ENCODE measurements around the gene KLHL22.
"Not testable (repeated sequence)": the region's sequence is repeated elsewhere in the genome, so short reads cannot be mapped to it uniquely, and the experiment has no call there.

The KLHL22 gene

DNA sequence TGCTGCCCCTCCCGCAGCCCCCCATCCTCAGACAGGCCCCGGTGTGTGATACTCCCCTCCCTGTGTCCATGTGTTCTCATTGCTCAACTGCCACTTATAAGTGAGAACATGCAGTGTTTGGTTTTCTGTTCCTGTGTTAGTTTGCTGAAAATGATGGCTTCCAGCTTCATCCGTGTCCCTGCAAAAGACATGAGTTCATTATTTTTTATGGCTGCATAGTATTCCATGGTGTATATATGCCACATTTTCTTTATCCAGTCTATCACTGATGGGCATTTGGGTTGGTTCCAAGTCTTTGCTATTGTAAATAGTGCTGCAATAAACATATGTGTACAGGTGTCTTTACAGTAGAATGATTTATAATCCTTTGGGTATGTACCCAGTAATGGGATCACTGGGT lies 80.4 kb downstream of the KLHL22 start:
- DNase-seq = not testable (repeated sequence)

GRCh38 chr22:20414450-20414849 lies 81.1 kb downstream of the KLHL22 start:
- DNase-seq = no peak

- no peak for DNase-seq
Measured at GRCh38 chr22:20414059-20414440, 81.5 kb downstream of the KLHL22 start.

- no peak for DNase-seq
Measured at GRCh38 chr22:20413217-20414058, 82.2 kb downstream of the KLHL22 start.

GRCh38 chr22:20412474-20413216 lies 83.0 kb downstream of the KLHL22 start:
- DNase-seq = no peak

DNA sequence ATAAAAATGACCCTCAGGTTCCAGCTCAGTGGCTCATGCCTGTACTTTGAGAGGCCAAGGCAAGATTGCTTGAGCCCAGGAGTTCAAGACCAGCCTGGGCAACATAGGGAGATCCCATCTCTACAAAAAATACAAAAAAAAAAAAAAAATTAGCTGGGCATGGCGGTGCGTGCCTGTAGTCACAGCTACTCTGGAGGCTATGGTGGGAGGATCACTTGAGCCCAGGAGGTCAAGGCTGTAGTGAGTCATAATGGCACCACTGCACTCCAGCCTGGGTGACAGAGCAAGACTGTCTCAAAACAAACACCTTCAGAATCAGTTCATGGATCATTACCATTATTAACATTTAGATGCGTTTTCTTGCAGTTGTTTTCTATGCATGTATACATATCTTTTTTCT lies 86.2 kb downstream of the KLHL22 start:
- not testable (repeated sequence) for DNase-seq

DNA sequence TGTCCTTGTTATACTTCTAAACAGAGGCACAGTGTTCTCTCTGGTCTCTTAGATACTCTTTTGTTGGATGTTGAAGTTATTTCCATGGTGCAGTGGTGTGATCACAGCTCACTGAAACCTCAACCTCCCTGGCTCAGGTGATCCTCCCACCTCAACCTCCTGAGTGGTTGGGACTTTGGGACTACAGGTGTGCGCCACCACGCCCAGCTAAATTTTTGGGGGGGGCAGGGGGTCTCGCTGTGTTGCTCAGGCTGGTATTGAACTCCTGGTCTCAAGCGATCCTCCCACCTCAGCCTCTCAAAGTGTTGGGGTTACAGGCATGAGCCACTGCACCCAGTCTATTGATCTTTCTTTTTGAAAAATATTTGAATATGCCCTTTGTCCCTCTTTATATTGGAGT lies 86.7 kb downstream of the KLHL22 start:
- no peak for DNase-seq

DNA sequence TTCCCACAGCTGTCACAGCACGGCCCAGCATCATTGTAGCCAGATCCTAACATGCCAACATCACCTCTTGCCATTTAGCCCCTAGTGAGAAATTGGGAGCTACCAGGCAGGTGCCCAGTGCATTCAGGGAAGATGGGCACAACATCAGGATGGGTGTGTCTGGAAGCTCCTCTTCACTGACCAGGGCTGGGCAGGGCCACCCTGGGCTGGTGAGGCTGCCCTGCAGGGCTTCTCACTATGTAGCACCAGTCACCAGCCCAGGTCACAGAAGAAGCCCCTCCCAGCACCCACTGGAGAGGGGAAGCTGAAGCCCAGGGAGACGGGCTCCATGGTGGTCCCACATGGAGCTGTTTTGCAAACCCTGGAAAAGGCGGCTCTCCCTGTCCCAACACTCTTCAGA lies 87.8 kb downstream of the KLHL22 start:
- no peak for DNase-seq

GRCh38 chr22:20406686-20407408 lies 88.7 kb downstream of the KLHL22 start:
- no peak for DNase-seq

- DNase-seq = no peak
Measured at GRCh38 chr22:20405931-20406685, 89.5 kb downstream of the KLHL22 start.

DNA sequence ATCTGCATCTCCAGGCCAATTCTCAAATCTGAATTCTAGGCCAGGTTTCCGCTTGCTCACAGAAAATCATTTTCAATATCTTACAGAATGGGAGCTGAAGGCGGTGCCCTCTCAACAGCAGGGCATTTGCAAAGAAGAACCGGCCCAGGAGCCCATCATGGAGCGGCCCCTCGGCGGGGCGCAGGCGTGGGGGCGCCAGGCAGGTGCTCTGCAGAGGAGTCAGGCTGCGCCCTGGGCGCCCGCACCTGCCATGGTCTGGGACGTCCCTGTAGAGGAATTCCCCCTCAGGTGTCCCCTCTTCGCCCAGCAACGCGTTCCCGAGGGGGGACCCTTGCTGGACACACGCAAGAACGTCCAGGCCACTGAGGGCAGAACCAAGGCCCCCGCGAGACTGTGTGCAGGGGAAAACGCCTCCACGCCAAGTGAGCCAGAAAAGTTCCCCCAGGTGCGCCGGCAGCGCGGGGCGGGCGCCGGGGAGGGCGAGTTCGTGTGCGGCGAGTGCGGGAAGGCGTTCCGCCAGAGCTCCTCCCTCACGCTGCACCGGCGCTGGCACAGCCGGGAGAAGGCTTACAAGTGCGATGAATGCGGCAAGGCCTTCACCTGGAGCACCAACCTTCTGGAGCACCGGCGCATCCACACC lies 90.2 kb downstream of the KLHL22 start:
- no peak for DNase-seq

DNA sequence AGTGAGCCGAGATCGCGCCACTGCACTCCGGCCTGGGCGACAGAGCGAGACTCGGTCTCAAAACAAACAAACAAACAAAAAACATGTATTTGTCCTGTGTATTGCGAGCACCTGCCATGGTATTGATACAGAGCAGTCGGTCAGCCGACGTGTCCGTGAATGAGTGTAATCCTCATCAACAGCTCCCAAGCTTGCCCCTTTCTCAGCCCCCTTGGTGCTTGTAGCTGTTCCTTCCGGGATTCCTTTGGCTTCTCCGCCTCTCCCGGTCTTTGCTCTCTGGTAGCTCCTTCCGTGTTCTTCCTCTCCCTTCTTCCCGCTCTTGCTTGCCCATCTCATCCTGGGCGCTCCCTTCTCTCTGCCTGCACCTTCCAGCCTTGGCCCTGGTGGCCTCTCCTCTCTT lies 90.7 kb downstream of the KLHL22 start:
- DNase-seq = no peak

GRCh38 chr22:20403779-20404140 lies 91.8 kb downstream of the KLHL22 start:
- DNase-seq = no peak

- no peak for DNase-seq
Measured at GRCh38 chr22:20402960-20403778, 92.4 kb downstream of the KLHL22 start.

- no peak for DNase-seq
Measured at GRCh38 chr22:20401376-20402014, 94.1 kb downstream of the KLHL22 start.

- DNase-seq = no peak
Measured at GRCh38 chr22:20400606-20401375, 94.8 kb downstream of the KLHL22 start.

DNA sequence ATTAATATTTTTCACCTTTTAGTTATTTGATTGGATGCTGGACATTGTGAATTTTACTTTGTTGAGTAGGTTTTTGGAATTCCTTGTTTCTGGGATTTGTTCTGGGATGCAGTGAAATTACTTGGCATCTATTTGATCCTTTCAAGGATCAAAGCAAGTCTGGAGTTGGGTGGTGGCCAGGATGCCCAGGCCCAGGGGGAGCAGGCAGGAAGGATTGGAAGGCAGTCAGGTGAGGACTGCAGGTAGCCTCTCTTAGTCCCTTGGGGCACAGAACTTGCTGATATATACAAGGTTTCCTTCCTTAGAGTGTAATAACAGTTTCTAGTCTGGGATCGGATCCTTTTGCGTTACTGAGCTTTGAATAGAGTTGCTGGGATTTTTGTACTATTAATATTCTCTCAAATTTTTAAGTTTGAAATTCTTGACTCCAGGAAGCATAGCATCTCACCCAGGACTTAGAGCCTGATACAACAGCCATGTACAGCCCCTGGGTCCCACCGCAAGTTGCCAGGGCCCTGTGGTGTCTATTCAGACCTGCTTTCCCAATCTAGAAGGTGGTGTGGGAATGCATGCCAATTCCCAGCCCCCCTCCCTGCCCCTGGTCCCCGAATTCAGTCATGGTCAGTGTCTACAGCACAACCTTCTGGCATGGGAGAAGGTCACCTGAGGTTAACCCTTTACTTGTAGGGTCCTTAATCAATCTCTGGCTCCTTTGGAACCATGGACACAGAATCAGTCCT lies 95.6 kb downstream of the KLHL22 start:
- DNase-seq = no peak

GRCh38 chr22:20398420-20398819 lies 97.2 kb downstream of the KLHL22 start:
- no peak for DNase-seq

DNA sequence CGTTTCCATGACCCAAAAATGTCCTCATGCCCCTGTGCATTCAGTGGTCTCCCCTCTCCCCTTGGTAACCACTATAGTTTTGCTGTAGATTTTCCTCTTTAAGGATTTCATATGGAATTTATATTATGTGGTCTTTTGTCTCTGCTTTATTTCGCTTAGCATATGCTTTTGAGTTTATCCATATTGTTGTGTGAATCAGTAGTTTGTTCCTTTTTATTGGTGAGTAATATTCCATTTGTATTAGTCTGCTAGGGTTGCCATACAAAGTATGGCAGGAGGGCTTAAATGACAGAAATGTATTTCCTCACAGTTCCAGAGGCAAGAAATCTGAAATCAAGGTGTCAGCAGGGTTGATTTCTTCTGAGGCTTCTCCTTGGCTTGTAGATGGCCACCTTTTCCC lies 98.1 kb downstream of the KLHL22 start:
- no peak for DNase-seq
